ENCODE results near the gene TBC1D2B.

DNA sequence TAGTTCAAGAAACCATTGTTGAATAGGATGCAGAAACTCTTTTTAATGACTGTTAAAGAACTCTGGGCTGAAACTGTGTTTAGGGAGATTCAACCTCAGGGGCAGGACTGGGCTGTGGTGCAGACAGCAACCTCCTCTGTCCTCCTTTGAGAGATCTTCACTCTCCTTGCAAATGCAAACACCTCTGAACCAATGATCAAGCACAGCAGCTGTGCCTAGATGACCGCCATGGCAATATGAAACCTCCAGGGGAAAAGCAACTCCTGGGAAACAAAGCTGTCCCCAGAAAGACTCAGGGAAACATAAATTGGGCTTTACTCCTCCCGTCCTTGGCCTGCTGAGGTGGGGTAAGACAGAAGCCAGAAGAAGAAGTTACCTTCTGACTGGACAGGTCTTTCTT is 52.6 kb downstream of the TBC1D2B start:
- TF ChIP-seq, protein P1, sequence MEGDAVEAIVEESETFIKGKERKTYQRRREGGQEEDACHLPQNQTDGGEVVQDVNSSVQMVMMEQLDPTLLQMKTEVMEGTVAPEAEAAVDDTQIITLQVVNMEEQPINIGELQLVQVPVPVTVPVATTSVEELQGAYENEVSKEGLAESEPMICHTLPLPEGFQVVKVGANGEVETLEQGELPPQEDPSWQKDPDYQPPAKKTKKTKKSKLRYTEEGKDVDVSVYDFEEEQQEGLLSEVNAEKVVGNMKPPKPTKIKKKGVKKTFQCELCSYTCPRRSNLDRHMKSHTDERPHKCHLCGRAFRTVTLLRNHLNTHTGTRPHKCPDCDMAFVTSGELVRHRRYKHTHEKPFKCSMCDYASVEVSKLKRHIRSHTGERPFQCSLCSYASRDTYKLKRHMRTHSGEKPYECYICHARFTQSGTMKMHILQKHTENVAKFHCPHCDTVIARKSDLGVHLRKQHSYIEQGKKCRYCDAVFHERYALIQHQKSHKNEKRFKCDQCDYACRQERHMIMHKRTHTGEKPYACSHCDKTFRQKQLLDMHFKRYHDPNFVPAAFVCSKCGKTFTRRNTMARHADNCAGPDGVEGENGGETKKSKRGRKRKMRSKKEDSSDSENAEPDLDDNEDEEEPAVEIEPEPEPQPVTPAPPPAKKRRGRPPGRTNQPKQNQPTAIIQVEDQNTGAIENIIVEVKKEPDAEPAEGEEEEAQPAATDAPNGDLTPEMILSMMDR (IDR thresholded peaks at IDR 0.05 in 8 of 11, conservative IDR thresholded peaks at IDR 0.05 in 3 of 11), result no peak
- TF ChIP-seq POLR2AphosphoS5 (IDR thresholded peaks at IDR 0.05) (no peak), POLR2A (IDR thresholded peaks at IDR 0.05) (no peak)

Measured in spleen (tissue), 7 donors.